Measurements from ENCODE around the gene GPR162. TPM values are rescaled to one million over a fixed set of nuclear protein-coding genes. Genes with fewer than 3 reads are reported as not detected.
A peak's percentile ranks its signal among the peaks of the same experiment; 100 is the strongest.

GPR162 gene
- polyA plus RNA-seq, 1 experiment = 5.2 TPM

DNA sequence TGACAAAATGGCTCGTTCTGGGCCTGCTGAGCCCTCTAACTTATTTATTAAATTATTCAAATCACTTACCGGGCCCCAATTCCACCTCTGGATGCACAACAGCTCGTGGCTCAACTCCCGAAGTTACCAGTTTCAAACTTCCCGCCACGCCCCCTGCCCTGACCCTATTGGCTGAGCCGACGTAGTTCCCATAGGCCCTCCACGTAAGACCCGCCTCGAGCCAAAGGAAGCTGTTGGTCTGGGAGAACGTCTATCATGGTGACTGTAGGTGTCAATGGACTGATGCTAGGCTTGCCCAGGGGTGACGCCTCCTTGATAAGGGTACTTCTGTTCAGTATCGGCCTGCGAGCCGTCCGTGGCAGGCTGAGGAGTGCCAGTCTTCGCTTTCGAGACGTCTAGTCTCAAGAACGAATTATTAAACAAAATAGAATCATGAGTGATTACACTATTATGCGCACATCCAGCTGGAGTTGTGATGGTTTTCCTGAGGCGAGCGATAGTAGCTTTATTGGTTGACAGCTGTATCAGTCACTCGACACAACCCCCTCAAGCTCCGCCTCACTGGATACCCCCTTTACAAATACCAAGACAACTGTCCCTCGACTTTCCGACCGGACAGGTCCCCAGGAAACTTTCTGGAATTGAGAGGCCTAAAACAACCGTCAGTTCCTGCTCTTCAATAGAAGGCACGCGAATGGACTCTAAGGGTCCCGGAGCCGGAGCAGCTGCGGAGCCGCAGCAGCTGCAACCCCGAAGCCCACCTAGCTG, 29.7 kb downstream of the GPR162 start, which contains the start of gene CDCA3:
CDCA3 (minus strand) TSS at position 134 of the 768 bp plus-strand sequence. CDS start 334 bp downstream, outside the sequence.
- ChIA-PET CTCF (interaction anchor here (0.7 to 5.1 kb wide), 6 partner anchors 17 to 99 kb away, joined by 4 to 26 read pairs (median 7); partner anchors contain the start of genes MLF2 and SPSB2), POLR2A (interaction anchor here (0.6 to 3.4 kb wide), 18 partner anchors 8 to 317 kb away, joined by 3 to 57 read pairs (median 7); partner anchors contain the start of genes C12orf57, COPS7A, GAPDH and GNB3)
- peak; percentile 96 for DNase-seq (ENCODE audit: low read depth, low spot score)
- peak within 1 kb of the TSS; percentile 97 for H3K4me3 ChIP-seq (ENCODE audit: low read depth, low read length)
- H3K9me3 ChIP-seq (ENCODE audit: control insufficient read depth, insufficient read depth, low read length) = no peaks in the 10 kb centered on the region; the same call in 1 of the 2 replicates
- H3K27me3 ChIP-seq (ENCODE audit: control insufficient read depth, insufficient read depth, low read length) = no peaks in the 10 kb centered on the region
- peak within 1 kb of the TSS; percentile 75 for H3K27ac ChIP-seq (ENCODE audit: low read depth, low read length)
- TF ChIP-seq, protein P1, sequence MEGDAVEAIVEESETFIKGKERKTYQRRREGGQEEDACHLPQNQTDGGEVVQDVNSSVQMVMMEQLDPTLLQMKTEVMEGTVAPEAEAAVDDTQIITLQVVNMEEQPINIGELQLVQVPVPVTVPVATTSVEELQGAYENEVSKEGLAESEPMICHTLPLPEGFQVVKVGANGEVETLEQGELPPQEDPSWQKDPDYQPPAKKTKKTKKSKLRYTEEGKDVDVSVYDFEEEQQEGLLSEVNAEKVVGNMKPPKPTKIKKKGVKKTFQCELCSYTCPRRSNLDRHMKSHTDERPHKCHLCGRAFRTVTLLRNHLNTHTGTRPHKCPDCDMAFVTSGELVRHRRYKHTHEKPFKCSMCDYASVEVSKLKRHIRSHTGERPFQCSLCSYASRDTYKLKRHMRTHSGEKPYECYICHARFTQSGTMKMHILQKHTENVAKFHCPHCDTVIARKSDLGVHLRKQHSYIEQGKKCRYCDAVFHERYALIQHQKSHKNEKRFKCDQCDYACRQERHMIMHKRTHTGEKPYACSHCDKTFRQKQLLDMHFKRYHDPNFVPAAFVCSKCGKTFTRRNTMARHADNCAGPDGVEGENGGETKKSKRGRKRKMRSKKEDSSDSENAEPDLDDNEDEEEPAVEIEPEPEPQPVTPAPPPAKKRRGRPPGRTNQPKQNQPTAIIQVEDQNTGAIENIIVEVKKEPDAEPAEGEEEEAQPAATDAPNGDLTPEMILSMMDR (IDR thresholded peaks at IDR 0.05; ENCODE audit: low read depth, low read length) = no peak

DNA sequence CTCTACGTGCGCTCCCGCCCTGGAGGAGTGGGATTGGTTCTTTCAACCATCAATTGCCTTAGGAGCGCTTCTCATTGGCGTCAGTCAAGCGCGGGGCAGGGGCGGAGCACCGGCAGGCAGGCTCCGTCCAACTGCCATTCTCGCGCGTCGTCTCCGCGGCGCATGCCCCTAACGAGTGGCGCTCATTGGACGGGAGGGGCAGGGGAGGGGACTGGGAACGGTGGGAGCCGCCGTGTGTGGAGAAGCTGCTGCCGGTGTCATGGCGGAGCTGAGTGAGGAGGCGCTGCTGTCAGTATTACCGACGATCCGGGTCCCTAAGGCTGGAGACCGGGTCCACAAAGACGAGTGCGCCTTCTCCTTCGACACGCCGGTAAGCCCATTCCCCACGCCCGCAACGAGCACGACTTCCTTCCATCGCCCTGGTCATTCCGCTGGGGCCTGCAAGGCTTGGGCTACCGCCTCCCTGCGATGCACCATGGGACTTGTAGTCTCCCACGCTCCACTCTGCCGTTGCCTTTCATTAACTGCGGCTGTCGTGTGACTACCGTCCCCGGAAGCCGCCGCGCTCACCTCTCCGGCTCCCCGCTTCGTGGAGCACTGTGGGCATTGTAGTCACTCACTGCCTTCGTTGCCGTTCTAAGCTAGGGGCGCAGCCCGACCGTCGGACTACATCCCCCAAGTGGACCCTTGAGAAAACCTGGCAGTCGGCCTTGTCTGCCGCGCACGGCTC, 30.5 kb downstream of the GPR162 start, which contains the start of gene USP5:
USP5 (plus strand) TSS at position 230 of the 730 bp plus-strand sequence; CDS start at position 260, 30 bp downstream.
- H3K9me3 ChIP-seq (ENCODE audit: control insufficient read depth, insufficient read depth, low read length) = no peaks in the 10 kb centered on the region; the same call in 1 of the 2 replicates
- TF ChIP-seq, protein P1 (IDR thresholded peaks at IDR 0.05; ENCODE audit: low read depth, low read length) = no peak; the same call in 1 of the 2 replicates
- no peaks in the 10 kb centered on the region for H3K27me3 ChIP-seq (ENCODE audit: control insufficient read depth, insufficient read depth, low read length)
- CTCF ChIA-PET = interaction anchor here (0.7 to 5.1 kb wide), 11 partner anchors 17 to 100 kb away, joined by 3 to 26 read pairs (median 6); partner anchors contain the start of genes MLF2 and SPSB2
- peak within 1 kb of the TSS; percentile 97 for H3K4me3 ChIP-seq (ENCODE audit: low read depth, low read length)
- POLR2A ChIA-PET = interaction anchor here (0.6 to 3.4 kb wide), 23 partner anchors 9 to 318 kb away, joined by 3 to 57 read pairs (median 6); partner anchors contain the start of genes C12orf57, COPS7A, GAPDH and GNB3
- peak; percentile 99 for DNase-seq (ENCODE audit: low read depth, low spot score)
- H3K27ac ChIP-seq (ENCODE audit: low read depth, low read length) = peak within 1 kb of the TSS; percentile 92

DNA sequence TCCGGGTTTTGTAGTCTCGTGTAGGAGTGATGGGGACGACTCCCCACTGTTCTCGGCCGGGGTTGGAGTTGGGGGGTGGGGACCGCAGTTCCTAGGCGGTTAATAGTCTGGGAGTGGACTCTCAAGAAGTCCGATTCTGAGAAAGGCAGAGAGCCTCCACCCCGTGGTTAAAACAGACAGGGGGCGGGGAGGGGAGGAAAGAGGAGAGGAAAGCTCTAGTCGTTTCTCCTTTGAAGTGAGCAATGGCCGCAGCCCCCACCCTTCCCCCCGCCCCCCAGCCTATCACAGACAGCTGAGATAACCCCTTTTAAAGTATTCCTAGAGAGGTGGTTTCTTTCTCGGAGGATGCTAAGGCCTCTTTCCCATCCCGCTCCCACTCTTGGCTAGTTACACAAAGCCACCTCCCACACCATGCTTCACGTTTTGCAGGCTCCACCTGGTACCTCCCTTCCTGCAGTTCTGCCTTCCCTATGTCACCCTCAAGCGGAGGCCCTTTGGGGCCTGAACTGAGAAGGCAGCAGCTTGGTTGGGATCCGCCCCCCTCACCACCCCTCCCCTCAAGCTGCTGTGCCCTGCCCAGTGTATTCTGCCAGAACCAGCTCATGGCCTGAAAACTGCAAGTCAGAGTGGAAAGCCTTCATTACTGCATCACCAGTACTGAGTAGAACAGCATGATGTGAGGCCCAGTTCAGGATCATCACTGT, 31.2 kb downstream of the GPR162 start:
- H3K27me3 ChIP-seq (ENCODE audit: control insufficient read depth, insufficient read depth, low read length) = no peaks in the 10 kb centered on the region
- H3K4me3 ChIP-seq (ENCODE audit: low read depth, low read length) = peak overlapping the region; percentile 77
- TF ChIP-seq, protein P1 (IDR thresholded peaks at IDR 0.05; ENCODE audit: low read depth, low read length) = no peak
- H3K27ac ChIP-seq (ENCODE audit: low read depth, low read length) = peak overlapping the region; percentile 92
- no peak for DNase-seq (ENCODE audit: low read depth, low spot score)
- H3K9me3 ChIP-seq (ENCODE audit: control insufficient read depth, insufficient read depth, low read length) = no peaks in the 10 kb centered on the region; the same call in 1 of the 2 replicates
- POLR2A ChIA-PET = interaction anchor here (0.6 to 3.4 kb wide), 18 partner anchors 8 to 319 kb away, joined by 3 to 57 read pairs (median 5); partner anchors contain the start of genes C12orf57, COPS7A, GAPDH and P3H3
- CTCF ChIA-PET = interaction anchor here (0.8 to 5.1 kb wide), 9 partner anchors 17 to 100 kb away, joined by 3 to 26 read pairs (median 6); partner anchors contain the start of gene MLF2

DNA sequence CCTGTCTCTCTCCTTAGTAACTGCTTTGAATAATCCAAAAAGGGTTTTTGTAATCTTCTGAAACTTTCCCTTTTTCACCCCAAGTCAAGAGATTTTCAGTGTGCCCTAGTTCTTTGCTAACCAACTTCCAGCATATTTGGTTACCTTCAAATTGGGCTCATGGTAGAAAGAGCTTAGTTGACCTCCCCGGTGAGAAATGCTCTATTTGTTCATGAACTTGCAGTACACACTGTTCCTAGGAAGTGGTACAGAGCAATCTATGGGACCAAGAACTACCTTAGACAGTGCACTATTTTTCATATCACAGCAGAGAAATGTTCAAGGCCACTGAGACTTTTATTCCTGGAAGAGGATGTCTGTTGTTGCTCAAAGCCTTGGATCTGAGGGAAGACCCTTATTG, 32.0 kb downstream of the GPR162 start:
- TF ChIP-seq, protein P1 (IDR thresholded peaks at IDR 0.05; ENCODE audit: low read depth, low read length) = no peak
- POLR2A ChIA-PET = interaction anchor here (0.9 to 3.4 kb wide), 5 partner anchors 16 to 90 kb away, joined by 3 to 37 read pairs (median 17); partner anchors contain the start of genes PTMS and SPSB2
- DNase-seq (ENCODE audit: low read depth, low spot score) = no peak
- Histone ChIP-seq H3K4me3 (ENCODE audit: low read depth, low read length) (peak overlapping the region; percentile 77), H3K9me3 (ENCODE audit: control insufficient read depth, insufficient read depth, low read length) (no peaks in the 10 kb centered on the region; the same call in 1 of the 2 replicates), H3K27me3 (ENCODE audit: control insufficient read depth, insufficient read depth, low read length) (no peaks in the 10 kb centered on the region), H3K27ac (ENCODE audit: low read depth, low read length) (peak overlapping the region; percentile 92)
- CTCF ChIA-PET = interaction anchor here (1.5 to 5.1 kb wide), 4 partner anchors 16 to 101 kb away, joined by 3 to 26 read pairs (median 12); partner anchors contain the start of gene MLF2

Measured in AG04450 (cell line).